WTC11 (cell line): ENCODE data around the gene RBMS1. TPM values are rescaled to one million over a fixed set of nuclear protein-coding genes. Genes with fewer than 3 reads are reported as not detected.

ENCODE experiments used
- ATAC-seq: fragments of 200-7000 bp; cut with Tn5 transposase; 2 replicates; pipeline ENCODE4 v1.10.0; 2021; ENCODE audit warnings: mild to moderate bottlenecking, moderate library complexity
- CTCF ChIA-PET: fragments of 300-600 bp; sonication (Branson Sonifier 250); formaldehyde crosslinking; loops from one replicate; lab custom pipeline; 2021; ENCODE audit warnings: antibody characterized with exemption; lab: Charles Lee
- POLR2A ChIA-PET: fragments of 350-600 bp; sonication (Branson Sonifier 250); formaldehyde crosslinking; loops from one replicate; lab custom pipeline; 2021; ENCODE audit warnings: antibody characterized with exemption; lab: Charles Lee
- DNase-seq: peaks from one replicate; pipeline ENCODE4 v3.0.0; 2021; ENCODE audit warnings: low spot score
- H3K27ac Mint-ChIP-seq: 2 replicates; pipeline ENCODE4 v1.8.0; 2021; ENCODE audit warnings: mixed read lengths
- H3K27me3 Mint-ChIP-seq: 2 replicates; pipeline ENCODE4 v1.8.0; 2021; ENCODE audit warnings: low read depth, mild to moderate bottlenecking, moderate library complexity, mixed read lengths
- H3K36me3 Mint-ChIP-seq: 2 replicates; pipeline ENCODE4 v1.8.0; 2021; ENCODE audit warnings: mixed read lengths
- H3K4me1 Mint-ChIP-seq: 2 replicates; pipeline ENCODE4 v1.8.0; 2022; ENCODE audit warnings: mixed read lengths
- H3K4me3 Mint-ChIP-seq: 2 replicates; pipeline ENCODE4 v1.8.0; 2021; ENCODE audit warnings: mild to moderate bottlenecking, moderate library complexity, mixed read lengths
- H3K9me3 Mint-ChIP-seq: 2 replicates; pipeline ENCODE4 v1.8.0; 2021; ENCODE audit warnings: mixed read lengths
- ATF3 ChIP-seq: sonication (generic); formaldehyde crosslinking; conservative IDR thresholded peaks from 2 replicates; pipeline ENCODE4 v1.8.1; 2022; ENCODE audit warnings: mild to moderate bottlenecking, missing genetic modification reagents
- CBFB ChIP-seq: sonication (generic); formaldehyde crosslinking; IDR thresholded peaks from 2 replicates; pipeline ENCODE4 v1.8.1; 2022; ENCODE audit warnings: mild to moderate bottlenecking, low read depth, missing genetic modification reagents
- CTCF ChIP-seq: fragments of 200-600 bp; IDR thresholded peaks from 2 replicates; pipeline ENCODE4 v1.8.0; 2022; ENCODE audit warnings: antibody characterized with exemption
- E2F4 ChIP-seq: sonication (generic); formaldehyde crosslinking; IDR thresholded peaks from 2 replicates; pipeline ENCODE4 v1.8.1; 2022; ENCODE audit warnings: low read depth, mild to moderate bottlenecking, moderate library complexity, missing genetic modification reagents, borderline replicate concordance
- ELF4 ChIP-seq: sonication (generic); formaldehyde crosslinking; IDR thresholded peaks from 2 replicates; pipeline ENCODE4 v1.8.1; 2022; ENCODE audit warnings: low read depth, mild to moderate bottlenecking, moderate library complexity, missing genetic modification reagents
- ETV6 ChIP-seq: sonication (generic); formaldehyde crosslinking; IDR thresholded peaks from 2 replicates; pipeline ENCODE4 v1.8.1; 2022; ENCODE audit warnings: mild to moderate bottlenecking, missing genetic modification reagents
- HMGA2 ChIP-seq: fragments of 250-450 bp; sonication (Bioruptor Pico); IDR thresholded peaks from 2 replicates; pipeline ENCODE4 v1.4.0; 2021; ENCODE audit warnings: mild to moderate bottlenecking, moderate library complexity
- HMGXB4 ChIP-seq: sonication (generic); formaldehyde crosslinking; IDR thresholded peaks from 2 replicates; pipeline ENCODE4 v1.8.1; 2023; ENCODE audit warnings: mild to moderate bottlenecking, moderate library complexity, missing genetic modification reagents
- IRF1 ChIP-seq: sonication (generic); formaldehyde crosslinking; IDR thresholded peaks from 2 replicates; pipeline ENCODE4 v1.8.0; 2023; ENCODE audit warnings: missing genetic modification reagents
- JUN ChIP-seq: sonication (generic); formaldehyde crosslinking; IDR thresholded peaks from 2 replicates; pipeline ENCODE4 v1.8.0; 2023; ENCODE audit warnings: mild to moderate bottlenecking, missing genetic modification reagents
- MXD4 ChIP-seq: fragments of 250-450 bp; sonication (Bioruptor Pico); IDR thresholded peaks from 2 replicates; pipeline ENCODE4 v1.8.0; 2021; ENCODE audit warnings: mild to moderate bottlenecking, moderate library complexity, borderline replicate concordance
- MYBL2 ChIP-seq: sonication (generic); formaldehyde crosslinking; IDR thresholded peaks from 2 replicates; pipeline ENCODE4 v1.8.1; 2023; ENCODE audit warnings: mild to moderate bottlenecking, moderate library complexity, missing genetic modification reagents
- NFATC4 ChIP-seq: fragments of 250-450 bp; sonication (Bioruptor Pico); IDR thresholded peaks from 2 replicates; pipeline ENCODE4 v1.9.0; 2021; ENCODE audit warnings: mild to moderate bottlenecking
- NFE2L1 ChIP-seq: sonication (generic); formaldehyde crosslinking; IDR thresholded peaks from 2 replicates; pipeline ENCODE4 v1.8.1; 2023; ENCODE audit warnings: missing genetic modification reagents
- NR3C1 ChIP-seq: sonication (generic); formaldehyde crosslinking; conservative IDR thresholded peaks from 2 replicates; pipeline ENCODE4 v1.8.1; 2023; ENCODE audit warnings: low read depth, mild to moderate bottlenecking, missing genetic modification reagents
- PRDM15 ChIP-seq: sonication (generic); formaldehyde crosslinking; IDR thresholded peaks from 2 replicates; pipeline ENCODE4 v1.8.0; 2022; ENCODE audit warnings: missing genetic modification reagents
- SMAD3 ChIP-seq: sonication (generic); formaldehyde crosslinking; IDR thresholded peaks from 2 replicates; pipeline ENCODE4 v1.8.0; 2022; ENCODE audit warnings: missing genetic modification reagents, mild to moderate bottlenecking, borderline replicate concordance
- USF1 ChIP-seq: sonication (generic); formaldehyde crosslinking; IDR thresholded peaks from 2 replicates; pipeline ENCODE4 v1.8.0; 2022; ENCODE audit warnings: mild to moderate bottlenecking, missing genetic modification reagents
- ZNF317 ChIP-seq: sonication (generic); formaldehyde crosslinking; IDR thresholded peaks from 2 replicates; pipeline ENCODE4 v1.8.1; 2023; ENCODE audit warnings: low read depth, mild to moderate bottlenecking, moderate library complexity, missing genetic modification reagents, borderline replicate concordance
- total RNA-seq: library from RNA; stranded (reverse); gene quantifications from 3 replicates; pipeline ENCODE4 v1.2.3, GENCODE V29; 2021

The RBMS1 gene
- total RNA-seq, 1 experiment from 2014 or later, result 56.3 TPM

- ChIA-PET POLR2A (interaction anchor here (0.6 to 0.7 kb wide), 2 partner anchors 173 to 1227 kb away, joined by 3 to 7 read pairs; no protein-coding TSS in a partner anchor), CTCF (no interaction called here)
- H3K4me1 Mint-ChIP-seq, result peaks cover 8% of the 10 kb centered on the region
- ATAC-seq (no peak), DNase-seq (no peak)
- H3K36me3 Mint-ChIP-seq, result no peaks in the 10 kb centered on the region
- no peaks in the 10 kb centered on the region for H3K9me3 Mint-ChIP-seq
- no peaks in the 10 kb centered on the region for H3K27me3 Mint-ChIP-seq
- no peak overlapping the region for H3K4me3 Mint-ChIP-seq
- TF ChIP-seq PRDM15 (CRISPR knock-in tag), result no peak
- no peak for TF ChIP-seq ELF4 (CRISPR knock-in tag)
- TF ChIP-seq HMGA2 (CRISPR knock-in tag), result no peak
- no peak for TF ChIP-seq NFE2L1 (CRISPR knock-in tag)
- no peak for TF ChIP-seq CTCF
- no peak for TF ChIP-seq NFATC4 (CRISPR knock-in tag)
- TF ChIP-seq NR3C1 (CRISPR knock-in tag), result no peak
- TF ChIP-seq ZNF317 (CRISPR knock-in tag), result no peak
- TF ChIP-seq CBFB (CRISPR knock-in tag), result no peak
- TF ChIP-seq USF1 (CRISPR knock-in tag), result no peak
- TF ChIP-seq ETV6, result no peak
- no peak for TF ChIP-seq ATF3 (CRISPR knock-in tag)
- TF ChIP-seq IRF1 (CRISPR knock-in tag), result no peak
- no peak for TF ChIP-seq JUN (CRISPR knock-in tag)
- TF ChIP-seq HMGXB4 (CRISPR knock-in tag), result no peak
- no peak for TF ChIP-seq MYBL2 (CRISPR knock-in tag)
- no peak for TF ChIP-seq MXD4 (CRISPR knock-in tag)
- no peak for TF ChIP-seq SMAD3 (CRISPR knock-in tag)
- no peak for TF ChIP-seq E2F4
- H3K27ac Mint-ChIP-seq, result no peak overlapping the region
Measured at GRCh38 chr2:160498137-160498536, 4.5 kb upstream of the RBMS1 start.
